OCI-LY7 (cell line): ENCODE results near the gene HEATR5B. TPM values are rescaled to one million over a fixed set of nuclear protein-coding genes. Genes with fewer than 3 reads are reported as not detected.

Experiments used
- BruUV-seq: library from RNA; stranded (reverse); fragments of 400-500 nt; replicated peaks from 2 replicates; lab custom pipeline; 2021; lab: Mats Ljungman, UMichigan
- CTCF ChIA-PET: fragments of 300-600 bp; sonication (Branson Sonifier 250); formaldehyde crosslinking; loops from one replicate; lab custom pipeline; 2022; ENCODE audit warnings: antibody characterized with exemption; ENCODE audit not compliant: unreplicated experiment; lab: Charles Lee
- POLR2A ChIA-PET: fragments of 300-600 bp; sonication (Branson Sonifier 250); formaldehyde crosslinking; loops from one replicate; lab custom pipeline; 2022; ENCODE audit warnings: antibody characterized with exemption; lab: Charles Lee
- DNase-seq: peaks from one replicate; pipeline ENCODE4 v3.0.0-alpha.2; 2015; ENCODE audit warnings: low spot score
- H2AFZ ChIP-seq: fragments of 200-600 bp; sonication (generic), shearing (Covaris generic); 2 replicates; pipeline ENCODE4 v1.6.1; 2014; ENCODE audit warnings: mild to moderate bottlenecking, antibody characterized with exemption, low read length, moderate library complexity
- H3K27ac ChIP-seq: fragments of 200-600 bp; sonication (generic); 2 replicates; pipeline ENCODE4 v1.5.1; 2014; ENCODE audit warnings: mixed run types, low read depth, mild to moderate bottlenecking, moderate library complexity, low read length, inconsistent platforms; ENCODE audit not compliant: poor library complexity, severe bottlenecking
- H3K36me3 ChIP-seq: fragments of 200-600 bp; sonication (generic); 2 replicates; pipeline ENCODE4 v1.6.1; 2014; ENCODE audit warnings: mild to moderate bottlenecking, antibody characterized with exemption, low read length, moderate library complexity, mixed read lengths; ENCODE audit not compliant: insufficient read depth
- H3K4me1 ChIP-seq: fragments of 200-600 bp; sonication (generic); 2 replicates; pipeline ENCODE4 v1.5.1; 2014; ENCODE audit warnings: mild to moderate bottlenecking, low read length; ENCODE audit not compliant: insufficient read depth, poor library complexity, severe bottlenecking
- H3K4me2 ChIP-seq: fragments of 200-600 bp; sonication (generic); 2 replicates; pipeline ENCODE4 v1.6.1; 2014; ENCODE audit warnings: mild to moderate bottlenecking, low read length
- H3K4me3 ChIP-seq: fragments of 200-600 bp; sonication (generic); 2 replicates; pipeline ENCODE4 v1.5.1; 2014; ENCODE audit warnings: mild to moderate bottlenecking, low read depth, low read length; ENCODE audit not compliant: poor library complexity, severe bottlenecking
- H3K79me2 ChIP-seq: fragments of 200-600 bp; sonication (generic); 2 replicates; pipeline ENCODE4 v1.6.1; 2016; ENCODE audit warnings: low read depth, mild to moderate bottlenecking, low read length, moderate library complexity, mixed read lengths; ENCODE audit not compliant: insufficient read depth
- H3K9me2 ChIP-seq: fragments of 200-600 bp; sonication (generic); 2 replicates; pipeline ENCODE4 v1.6.1; 2016; ENCODE audit warnings: mild to moderate bottlenecking, low read length, mixed read lengths; ENCODE audit not compliant: insufficient read depth
- H3K9me3 ChIP-seq: fragments of 200-600 bp; sonication (generic); 2 replicates; pipeline ENCODE4 v1.6.1; 2014; ENCODE audit warnings: mild to moderate bottlenecking, mixed run types, low read length, mixed read lengths
- H4K20me1 ChIP-seq: fragments of 200-600 bp; sonication (generic); 2 replicates; pipeline ENCODE4 v1.6.1; 2014; ENCODE audit warnings: mild to moderate bottlenecking, antibody characterized with exemption, low read length, moderate library complexity, mixed read lengths; ENCODE audit not compliant: insufficient read depth
- CTCF ChIP-seq: fragments of 200-600 bp; sonication (generic); conservative IDR thresholded peaks from 2 replicates; pipeline ENCODE4 v1.5.1; 2014; ENCODE audit warnings: mild to moderate bottlenecking, antibody characterized with exemption, low read length, moderate library complexity, mixed read lengths
- EZH2phosphoT487 ChIP-seq: fragments of 200-600 bp; sonication (generic); IDR thresholded peaks from 2 replicates; pipeline ENCODE4 v1.6.1; 2018; ENCODE audit warnings: low read depth, borderline replicate concordance, mild to moderate bottlenecking, mixed run types, antibody characterized with exemption, low read length, moderate library complexity, mixed read lengths
- intact Hi-C: fragments of 100-400 bp; cut with micrococcal nuclease; formaldehyde crosslinking; loops from one replicate; pipeline ENCODE4 v1.10.0; 2022; ENCODE audit not compliant: unreplicated experiment
- total RNA-seq, 2 experiments: library from RNA; depleted of rRNA in 1 of 2; stranded (reverse); fragments of >200 nt in 1 of 2; shearing (Covaris generic) in 1 of 2; gene quantifications; 2 replicates each; pipeline ENCODE4 v1.2.3, GENCODE V29; 2014 to 2022

Gene HEATR5B
- total RNA-seq, 2 experiments from 2014 or later: 23.8 to 34.5 TPM

GRCh38 chr2:36954977-36955607 is 129.1 kb downstream of the HEATR5B start:
- Histone ChIP-seq H2AFZ (no peak overlapping the region), H3K4me1 (no peaks in the 10 kb centered on the region), H3K9me2 (no peaks in the 10 kb centered on the region), H3K9me3 (no peaks in the 10 kb centered on the region), H3K79me2 (peaks cover 40% of the 10 kb centered on the region; the same call in 1 of the 2 replicates), H4K20me1 (no peaks in the 10 kb centered on the region; the same call in 1 of the 2 replicates), H3K4me3 (no peak overlapping the region), H3K36me3 (no peaks in the 10 kb centered on the region), H3K4me2 (no peak overlapping the region), H3K27ac (no peak overlapping the region)
- ChIA-PET POLR2A (interaction anchor here (0.6 to 1.3 kb wide), 3 partner anchors 13 to 166 kb away, joined by 3 read pairs; no protein-coding TSS in a partner anchor), CTCF (interaction anchor here (0.6 kb wide), 2 partner anchors 10 to 188 kb away, joined by 3 read pairs; no protein-coding TSS in a partner anchor)
- BruUV-seq: no TSS peak
- intact Hi-C loops: no loop called here
- DNase-seq: no peak
- TF ChIP-seq EZH2phosphoT487: no peak
- no peak for TF ChIP-seq CTCF

- no peak overlapping the region for H3K4me2 ChIP-seq
- no peaks in the 10 kb centered on the region for H3K4me1 ChIP-seq
- no TSS peak for BruUV-seq
Observed at GRCh38 chr2:36952748-36953197, 131.4 kb downstream of the HEATR5B start.

More at GRCh38 chr2:36952748-36953197, 131.4 kb downstream of the HEATR5B start:
- Histone ChIP-seq H3K36me3 (no peaks in the 10 kb centered on the region), H3K9me3 (no peaks in the 10 kb centered on the region), H3K4me3 (no peak overlapping the region), H3K9me2 (no peaks in the 10 kb centered on the region), H3K79me2 (peaks cover 29% of the 10 kb centered on the region; the same call in 1 of the 2 replicates), H2AFZ (no peak overlapping the region), H3K27ac (no peak overlapping the region), H4K20me1 (no peaks in the 10 kb centered on the region; the same call in 1 of the 2 replicates)
- no peak for TF ChIP-seq EZH2phosphoT487
- TF ChIP-seq CTCF: no peak
- CTCF ChIA-PET: no interaction called here
- intact Hi-C loops: no loop called here
- DNase-seq: no peak
- POLR2A ChIA-PET: no interaction called here
